ENCODE measurements around the gene THSD8. TPM values are rescaled to one million over a fixed set of nuclear protein-coding genes. Genes with fewer than 3 reads are reported as not detected.
A peak's percentile ranks its signal among the peaks of the same experiment; 100 is the strongest.

THSD8 gene
- total and polyA plus RNA-seq, 2 experiments from 2014 or later = 15.0 TPM; not detected in 1

GRCh38 chr19:12821761-12822160 is 19.9 kb downstream of the THSD8 start:
- no peak for DNase-seq (ENCODE audit: low read depth in 1 of 2, low spot score in 1 of 2)
- no peaks in the 10 kb centered on the region for H3K4me1 ChIP-seq (ENCODE audit: low read depth)
- H3K27ac ChIP-seq = no peak overlapping the region
- no peaks in the 10 kb centered on the region for H3K27me3 ChIP-seq
- no peak for TF ChIP-seq CTCF (IDR thresholded peaks at IDR 0.05; ENCODE audit: low read depth, low read length)
- no peaks in the 10 kb centered on the region for H3K9me3 ChIP-seq (ENCODE audit: low read depth)
- no peak overlapping the region for H3K4me3 ChIP-seq
- H3K36me3 ChIP-seq = no peaks in the 10 kb centered on the region

- Histone ChIP-seq H3K27ac (no peak overlapping the region), H3K27me3 (peaks cover 1% of the 10 kb centered on the region), H3K4me1 (ENCODE audit: low read depth) (no peaks in the 10 kb centered on the region), H3K36me3 (no peaks in the 10 kb centered on the region), H3K9me3 (ENCODE audit: low read depth) (no peaks in the 10 kb centered on the region), H3K4me3 (no peak overlapping the region)
- TF ChIP-seq CTCF (IDR thresholded peaks at IDR 0.05; ENCODE audit: low read depth, low read length) = peak; percentile 42
- DNase-seq (ENCODE audit: low read depth in 1 of 2, low spot score in 1 of 2) = peak; percentile 73 to 76
Observed at GRCh38 chr19:12825254-12826131, 23.6 kb downstream of the THSD8 start.

GRCh38 chr19:12828494-12828893 is 26.6 kb downstream of the THSD8 start:
- no peaks in the 10 kb centered on the region for H3K36me3 ChIP-seq
- TF ChIP-seq CTCF (IDR thresholded peaks at IDR 0.05; ENCODE audit: low read depth, low read length) = no peak
- no peaks in the 10 kb centered on the region for H3K9me3 ChIP-seq (ENCODE audit: low read depth)
- peaks cover 10% of the 10 kb centered on the region for H3K27me3 ChIP-seq
- no peak overlapping the region for H3K4me3 ChIP-seq
- no peaks in the 10 kb centered on the region for H3K4me1 ChIP-seq (ENCODE audit: low read depth)
- H3K27ac ChIP-seq = no peak overlapping the region
- DNase-seq (ENCODE audit: low read depth in 1 of 2, low spot score in 1 of 2) = peak; percentile 49 to 73

GRCh38 chr19:12833418-12833737 is 31.5 kb downstream of the THSD8 start:
- Histone ChIP-seq H3K9me3 (ENCODE audit: low read depth) (no peaks in the 10 kb centered on the region), H3K27ac (no peak overlapping the region), H3K4me1 (ENCODE audit: low read depth) (no peaks in the 10 kb centered on the region), H3K4me3 (peak overlapping the region; percentile 53), H3K27me3 (peaks cover 39% of the 10 kb centered on the region), H3K36me3 (no peaks in the 10 kb centered on the region)
- TF ChIP-seq CTCF (IDR thresholded peaks at IDR 0.05; ENCODE audit: low read depth, low read length) = no peak
- no peak for DNase-seq (ENCODE audit: low read depth in 1 of 2, low spot score in 1 of 2)

GRCh38 chr19:12833738-12834565 is 32.1 kb downstream of the THSD8 start:
- Histone ChIP-seq H3K4me1 (ENCODE audit: low read depth) (no peaks in the 10 kb centered on the region), H3K27me3 (peaks cover 45% of the 10 kb centered on the region), H3K4me3 (peak overlapping the region; percentile 53), H3K9me3 (ENCODE audit: low read depth) (no peaks in the 10 kb centered on the region), H3K27ac (no peak overlapping the region), H3K36me3 (no peaks in the 10 kb centered on the region)
- peak; percentile 18 to 73 for DNase-seq (ENCODE audit: low read depth in 1 of 2, low spot score in 1 of 2)
- TF ChIP-seq CTCF (IDR thresholded peaks at IDR 0.05; ENCODE audit: low read depth, low read length) = no peak

All from cardiac muscle cell (in vitro differentiated cells and primary cell).